Astrocyte (in vitro differentiated cells and primary cell): ENCODE measurements around the gene SLC37A4. TPM values are rescaled to one million over a fixed set of nuclear protein-coding genes. Genes with fewer than 3 reads are reported as not detected.
"Not testable (repeated sequence)": the region's sequence is repeated elsewhere in the genome, so short reads cannot be mapped to it uniquely, and the experiment has no call there.

Experiments
- DNase-seq: peaks from one replicate; pipeline ENCODE4 v3.0.0-alpha.2; 2010; ENCODE audit warnings: low read depth
- FAIRE-seq: peaks from 2 replicates; lab custom pipeline; 2011; peaks lifted over from hg19 to GRCh38; lab: Jason Lieb, UNC
- H2AFZ ChIP-seq: 2 replicates; pipeline ENCODE4 v1.6.0; 2012; ENCODE audit warnings: low read depth, low read length, inconsistent platforms
- H3K27ac ChIP-seq: 2 replicates; pipeline ENCODE4 v1.5.1; 2011; ENCODE audit warnings: low read depth, low read length, inconsistent platforms
- H3K27me3 ChIP-seq: 2 replicates; pipeline ENCODE4 v1.6.0; 2011; ENCODE audit warnings: low read length, inconsistent platforms; ENCODE audit not compliant: insufficient read depth
- H3K36me3 ChIP-seq: 2 replicates; pipeline ENCODE4 v1.5.1; 2011; ENCODE audit warnings: low read length, inconsistent platforms; ENCODE audit not compliant: insufficient read depth
- H3K4me1 ChIP-seq: 2 replicates; pipeline ENCODE4 v1.5.1; 2011; ENCODE audit warnings: low read length, inconsistent platforms; ENCODE audit not compliant: insufficient read depth
- H3K4me2 ChIP-seq: 2 replicates; pipeline ENCODE4 v1.6.0; 2012; ENCODE audit warnings: low read length, inconsistent platforms
- H3K4me3 ChIP-seq: 2 replicates; pipeline ENCODE4 v1.5.1; 2011; ENCODE audit warnings: low read depth, mild to moderate bottlenecking, low read length, inconsistent platforms; ENCODE audit not compliant: insufficient read depth
- H3K79me2 ChIP-seq: 2 replicates; pipeline ENCODE4 v1.6.0; 2012; ENCODE audit warnings: mild to moderate bottlenecking, low read length, inconsistent platforms; ENCODE audit not compliant: insufficient read depth
- H3K9ac ChIP-seq: 2 replicates; pipeline ENCODE4 v1.6.0; 2012; ENCODE audit warnings: mild to moderate bottlenecking, low read length, inconsistent platforms
- H3K9me3 ChIP-seq: 2 replicates; pipeline ENCODE4 v1.5.1; 2012; ENCODE audit warnings: low read depth, mild to moderate bottlenecking, low read length, inconsistent platforms; ENCODE audit not compliant: insufficient read depth
- H4K20me1 ChIP-seq: 2 replicates; pipeline ENCODE4 v1.6.0; 2012; ENCODE audit warnings: low read length, inconsistent platforms; ENCODE audit not compliant: insufficient read depth
- H3K27ac Mint-ChIP-seq: one replicate; pipeline ENCODE4 v1.8.0; 2021; ENCODE audit warnings: mild to moderate bottlenecking, mixed read lengths; ENCODE audit not compliant: unreplicated experiment
- H3K27me3 Mint-ChIP-seq: one replicate; pipeline ENCODE4 v1.8.0; 2021; ENCODE audit warnings: low read depth, mixed read lengths; ENCODE audit not compliant: unreplicated experiment
- H3K36me3 Mint-ChIP-seq: one replicate; pipeline ENCODE4 v1.8.0; 2021; ENCODE audit warnings: low read depth, mixed read lengths; ENCODE audit not compliant: unreplicated experiment
- H3K4me1 Mint-ChIP-seq: one replicate; pipeline ENCODE4 v1.8.0; 2021; ENCODE audit warnings: low read depth, mixed read lengths; ENCODE audit not compliant: unreplicated experiment
- H3K4me3 Mint-ChIP-seq: one replicate; pipeline ENCODE4 v1.8.0; 2021; ENCODE audit warnings: mild to moderate bottlenecking, moderate library complexity, mixed read lengths; ENCODE audit not compliant: unreplicated experiment
- H3K9me3 Mint-ChIP-seq: one replicate; pipeline ENCODE4 v1.8.0; 2021; ENCODE audit warnings: mild to moderate bottlenecking, mixed read lengths; ENCODE audit not compliant: unreplicated experiment
- EZH2 ChIP-seq: IDR thresholded peaks from 2 replicates; pipeline ENCODE4 v1.6.1; 2012; ENCODE audit warnings: mild to moderate bottlenecking, low read length, inconsistent platforms; ENCODE audit not compliant: insufficient read depth
- total RNA-seq: library from RNA; stranded (reverse); gene quantifications from 2 replicates; pipeline ENCODE4 v1.2.1, GENCODE V29; 2021
- TF ChIP-seq, protein P1 (sequence below): IDR thresholded peaks from 2 replicates; pipeline ENCODE4 v1.5.1; 2011; ENCODE audit warnings: low read depth, mild to moderate bottlenecking, inconsistent platforms, low read length, moderate library complexity; ENCODE audit not compliant: insufficient read depth

SLC37A4 gene
- total RNA-seq, 1 donor from 2014 or later, result 8.7 TPM

DNA sequence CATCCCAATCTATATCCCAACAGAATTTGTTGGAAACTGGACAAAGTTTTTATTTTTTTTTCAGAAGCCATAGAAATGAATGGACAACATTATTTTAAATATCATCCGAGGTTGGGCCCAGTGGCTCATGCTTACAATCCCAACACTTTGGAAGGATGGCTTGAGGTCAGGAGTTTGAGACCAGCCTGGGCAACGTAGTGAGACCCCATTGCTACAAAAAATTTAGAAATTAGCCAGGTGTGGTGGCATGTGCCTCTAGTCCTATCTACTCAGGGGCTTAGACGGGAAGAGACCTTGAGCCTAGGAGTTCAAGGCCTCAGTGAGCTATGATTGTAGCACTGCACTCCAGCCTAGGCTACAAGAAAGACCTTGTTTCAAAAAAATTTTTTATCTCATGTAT lies 4.1 kb upstream of the SLC37A4 start:
- Histone ChIP-seq H3K36me3 (no peaks in the 10 kb centered on the region), H3K4me1 (peaks cover 3% of the 10 kb centered on the region), H3K9me3 (no peaks in the 10 kb centered on the region), H3K79me2 (no peaks in the 10 kb centered on the region), H3K9ac (no peak overlapping the region), H3K4me3 (no peak overlapping the region), H3K4me2 (no peak overlapping the region), H2AFZ (no peak overlapping the region), H3K27me3 (no peaks in the 10 kb centered on the region), H3K27ac (no peak overlapping the region), H4K20me1 (no peaks in the 10 kb centered on the region)
- H3K4me3 Mint-ChIP-seq, result no peak overlapping the region
- no peaks in the 10 kb centered on the region for H3K27me3 Mint-ChIP-seq
- no peaks in the 10 kb centered on the region for H3K36me3 Mint-ChIP-seq
- DNase-seq (no peak), FAIRE-seq (no peak)
- no peak for TF ChIP-seq EZH2
- TF ChIP-seq, protein P1, sequence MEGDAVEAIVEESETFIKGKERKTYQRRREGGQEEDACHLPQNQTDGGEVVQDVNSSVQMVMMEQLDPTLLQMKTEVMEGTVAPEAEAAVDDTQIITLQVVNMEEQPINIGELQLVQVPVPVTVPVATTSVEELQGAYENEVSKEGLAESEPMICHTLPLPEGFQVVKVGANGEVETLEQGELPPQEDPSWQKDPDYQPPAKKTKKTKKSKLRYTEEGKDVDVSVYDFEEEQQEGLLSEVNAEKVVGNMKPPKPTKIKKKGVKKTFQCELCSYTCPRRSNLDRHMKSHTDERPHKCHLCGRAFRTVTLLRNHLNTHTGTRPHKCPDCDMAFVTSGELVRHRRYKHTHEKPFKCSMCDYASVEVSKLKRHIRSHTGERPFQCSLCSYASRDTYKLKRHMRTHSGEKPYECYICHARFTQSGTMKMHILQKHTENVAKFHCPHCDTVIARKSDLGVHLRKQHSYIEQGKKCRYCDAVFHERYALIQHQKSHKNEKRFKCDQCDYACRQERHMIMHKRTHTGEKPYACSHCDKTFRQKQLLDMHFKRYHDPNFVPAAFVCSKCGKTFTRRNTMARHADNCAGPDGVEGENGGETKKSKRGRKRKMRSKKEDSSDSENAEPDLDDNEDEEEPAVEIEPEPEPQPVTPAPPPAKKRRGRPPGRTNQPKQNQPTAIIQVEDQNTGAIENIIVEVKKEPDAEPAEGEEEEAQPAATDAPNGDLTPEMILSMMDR, result no peak
- H3K4me1 Mint-ChIP-seq, result peaks cover 2% of the 10 kb centered on the region
- no peaks in the 10 kb centered on the region for H3K9me3 Mint-ChIP-seq
- no peak overlapping the region for H3K27ac Mint-ChIP-seq

DNA sequence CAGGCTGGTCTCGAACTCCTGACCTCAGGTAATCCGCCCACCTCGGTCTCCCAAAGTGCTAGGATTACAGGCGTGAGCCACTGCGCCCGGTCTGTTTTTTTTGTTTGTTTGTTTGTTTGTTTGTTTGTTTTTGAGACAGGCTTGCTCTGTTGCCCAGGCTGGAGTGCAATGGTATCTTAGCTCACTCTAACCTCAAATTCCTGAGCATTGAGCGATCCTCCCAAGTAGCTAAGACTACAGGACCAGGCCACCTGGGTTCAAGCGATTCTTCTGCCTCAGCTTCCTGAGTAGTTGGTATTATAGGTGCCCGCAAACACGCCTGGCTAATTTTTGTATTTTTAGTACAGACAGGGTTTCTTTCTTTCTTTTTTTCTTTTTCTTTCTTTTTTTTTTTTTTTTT lies 2.7 kb upstream of the SLC37A4 start:
- not testable (repeated sequence) for H3K79me2 ChIP-seq, H3K36me3 Mint-ChIP-seq

DNA sequence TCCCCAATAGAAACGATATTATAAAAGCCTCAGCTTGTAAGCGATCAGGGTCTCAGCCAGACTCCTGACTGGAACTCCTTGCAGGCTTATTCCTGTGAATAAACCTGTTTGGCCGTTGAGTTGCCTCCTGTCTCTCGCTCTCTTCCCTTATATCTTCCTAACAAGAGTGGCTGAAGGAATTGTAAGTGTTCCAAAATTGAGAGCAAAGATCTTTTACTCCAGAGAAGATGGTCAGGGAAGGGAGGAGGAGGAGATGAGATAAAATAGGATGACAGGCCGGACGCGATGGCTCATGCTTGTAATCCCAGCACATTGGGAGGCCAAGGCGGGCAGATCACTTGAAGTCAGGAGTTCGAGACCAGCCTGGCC lies 1.2 kb upstream of the SLC37A4 start:
- no peak overlapping the region for H2AFZ ChIP-seq
- no peaks in the 10 kb centered on the region for H3K27me3 ChIP-seq
- no peak for TF ChIP-seq EZH2
- TF ChIP-seq, protein P1, result no peak
- no peaks in the 10 kb centered on the region for H3K27me3 Mint-ChIP-seq
- no peak overlapping the region for H3K4me3 ChIP-seq
- peaks cover 13% of the 10 kb centered on the region for H3K4me1 Mint-ChIP-seq
- no peaks in the 10 kb centered on the region for H3K9me3 ChIP-seq
- peaks cover 10% of the 10 kb centered on the region for H3K36me3 Mint-ChIP-seq
- H3K27ac ChIP-seq, result no peak overlapping the region
- no peaks in the 10 kb centered on the region for H3K36me3 ChIP-seq
- peaks cover 5% of the 10 kb centered on the region for H3K4me1 ChIP-seq
- no peak overlapping the region for H3K4me2 ChIP-seq
- no peak overlapping the region for H3K4me3 Mint-ChIP-seq
- no peak for DNase-seq
- H3K9ac ChIP-seq, result no peak overlapping the region
- H3K9me3 Mint-ChIP-seq, result no peaks in the 10 kb centered on the region
- no peak for FAIRE-seq
- no peak overlapping the region for H3K27ac Mint-ChIP-seq
- no peaks in the 10 kb centered on the region for H4K20me1 ChIP-seq
- H3K79me2 ChIP-seq, result no peaks in the 10 kb centered on the region

More for the DNA sequence above, 2.7 kb upstream of the SLC37A4 start:
- not testable (repeated sequence) for H3K27me3 Mint-ChIP-seq, H3K9me3 Mint-ChIP-seq, H3K4me2 ChIP-seq, H3K27ac Mint-ChIP-seq, H3K36me3 ChIP-seq, H3K4me3 Mint-ChIP-seq, FAIRE-seq, DNase-seq, H3K27ac ChIP-seq, H3K4me3 ChIP-seq, H3K27me3 ChIP-seq, H4K20me1 ChIP-seq, H3K4me1 ChIP-seq, H2AFZ ChIP-seq, H3K9ac ChIP-seq, H3K9me3 ChIP-seq
- H3K4me1 Mint-ChIP-seq, result peaks cover 13% of the 10 kb centered on the region
